GM19238 (cell line): ENCODE data around the gene WNT7B.

Experiments used
- DNase-seq: peaks from one replicate; pipeline ENCODE4 v3.0.0; 2011; ENCODE audit warnings: low spot score; ENCODE audit not compliant: insufficient read length

The WNT7B gene

DNA sequence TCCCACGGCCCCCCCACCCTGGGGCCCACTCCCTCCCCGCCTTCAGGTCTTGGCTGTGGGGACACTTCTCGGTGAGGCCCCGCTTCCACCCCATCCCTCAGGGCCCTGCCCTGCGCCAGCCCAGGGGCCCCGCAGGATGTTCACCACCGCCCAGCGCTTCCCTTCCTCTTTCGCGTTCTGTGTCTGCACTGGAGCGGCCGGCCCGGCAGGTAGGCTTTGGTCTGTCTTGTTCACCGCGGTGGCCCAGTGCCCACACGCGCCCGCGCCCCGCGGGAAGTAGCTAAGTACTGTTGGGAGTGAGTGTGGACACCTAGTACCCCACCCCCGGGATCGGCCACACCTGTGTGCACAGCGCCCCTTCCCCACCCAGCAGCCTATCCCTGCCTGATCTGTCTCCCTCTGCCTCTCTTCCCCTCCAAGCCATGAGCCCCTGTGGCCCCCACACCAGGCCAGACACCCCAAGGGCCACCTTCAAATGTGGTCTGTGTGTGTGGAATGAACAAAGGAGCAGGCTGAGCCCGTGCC is 85.4 kb downstream of the WNT7B start:
- no peak for DNase-seq

DNA sequence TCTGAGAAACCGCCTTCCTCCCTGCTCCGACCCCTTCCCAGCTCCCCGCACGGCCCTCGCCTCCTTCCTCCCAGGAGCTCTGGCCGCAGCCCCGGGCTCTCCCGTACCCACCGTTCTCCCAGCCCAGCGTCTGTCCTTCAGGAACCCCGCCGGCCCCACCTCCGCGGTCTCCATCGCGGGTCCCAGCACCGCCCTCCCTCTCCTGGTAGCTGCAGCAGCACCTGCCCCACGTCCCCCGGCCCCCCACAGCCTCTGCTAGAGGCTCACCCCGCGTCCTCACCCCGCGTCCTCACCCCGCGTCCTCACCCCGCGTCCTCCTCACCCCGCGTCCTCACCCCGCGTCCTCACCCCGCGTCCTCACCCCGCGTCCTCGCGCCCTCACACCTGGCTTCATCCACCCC is 85.9 kb downstream of the WNT7B start:
- no peak for DNase-seq

DNA sequence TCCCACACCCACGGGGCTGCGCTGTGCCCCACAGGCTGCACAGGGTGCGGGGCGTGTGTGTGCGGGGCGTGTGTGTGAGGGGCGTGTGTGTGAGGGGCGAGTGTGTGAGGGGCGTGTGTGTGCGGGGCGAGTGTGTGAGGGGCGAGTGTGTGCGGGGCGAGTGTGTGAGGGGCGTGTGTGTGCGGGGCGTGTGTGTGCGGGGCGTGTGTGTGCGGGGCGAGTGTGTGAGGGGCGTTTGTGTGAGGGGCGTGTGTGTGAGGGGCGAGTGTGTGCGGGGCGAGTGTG is 86.7 kb downstream of the WNT7B start:
- no peak for DNase-seq

DNA sequence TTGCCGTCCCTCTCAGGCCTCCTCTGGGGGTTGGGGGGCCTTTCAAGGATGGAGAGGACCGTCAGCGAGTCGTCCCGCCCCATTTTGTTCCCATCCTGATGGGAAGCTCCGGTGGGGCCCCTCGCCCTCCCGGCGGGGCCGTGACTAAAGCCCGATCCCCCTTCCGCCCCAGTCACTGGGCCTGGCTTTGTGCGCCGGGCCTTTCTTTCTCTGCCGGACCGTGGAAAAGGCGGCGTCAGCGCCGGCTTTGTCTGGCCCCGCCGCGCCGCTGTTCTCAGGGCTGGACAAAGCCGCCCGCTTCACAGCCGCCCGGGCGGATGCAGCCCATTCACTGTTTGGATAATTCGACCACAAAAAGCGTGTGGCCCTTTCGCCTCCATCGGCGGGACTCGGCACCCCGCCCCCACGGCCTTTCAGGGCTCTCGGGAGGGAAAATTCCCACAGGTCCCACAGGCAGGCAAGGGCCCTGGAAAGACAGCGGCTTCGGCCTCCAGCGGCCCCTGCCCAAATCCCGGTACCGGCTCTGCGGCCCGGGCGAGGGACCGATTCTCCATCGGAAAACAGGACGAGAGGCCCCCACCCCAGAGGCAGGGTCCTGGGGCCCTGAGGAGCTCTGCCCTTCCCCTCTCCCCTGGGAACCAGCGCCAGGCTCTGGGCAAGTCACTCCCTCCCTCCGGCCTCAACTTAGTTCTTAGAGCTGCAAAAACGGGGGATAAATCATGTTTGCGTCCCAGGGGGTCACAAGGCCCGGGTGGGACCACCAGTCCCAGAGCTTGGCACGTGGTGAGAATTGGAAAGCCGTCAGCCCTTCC is 87.2 kb downstream of the WNT7B start:
- no peak for DNase-seq

DNA sequence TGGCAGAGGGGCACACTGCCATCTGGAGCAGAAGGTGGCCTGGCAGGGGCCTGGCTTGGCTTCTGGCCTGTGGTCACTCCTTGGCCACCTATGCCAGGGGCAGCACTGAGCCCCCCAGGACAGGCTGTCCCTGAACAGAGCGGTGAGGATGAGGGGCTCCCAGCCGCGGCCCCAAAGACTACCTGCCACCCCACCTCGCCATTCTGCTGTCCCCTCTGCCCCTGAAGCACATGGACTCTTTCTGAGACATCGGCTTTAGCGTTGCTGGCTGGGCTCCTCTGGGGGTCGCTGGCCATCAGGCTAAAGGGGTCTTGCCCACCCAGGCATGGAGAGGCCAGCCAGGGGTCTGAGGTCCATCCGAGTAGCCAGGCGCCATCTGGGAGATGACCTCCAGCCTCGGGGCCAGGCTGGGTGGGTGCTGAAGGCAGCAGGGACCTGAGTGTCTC is 87.8 kb downstream of the WNT7B start:
- DNase-seq = no peak

DNA sequence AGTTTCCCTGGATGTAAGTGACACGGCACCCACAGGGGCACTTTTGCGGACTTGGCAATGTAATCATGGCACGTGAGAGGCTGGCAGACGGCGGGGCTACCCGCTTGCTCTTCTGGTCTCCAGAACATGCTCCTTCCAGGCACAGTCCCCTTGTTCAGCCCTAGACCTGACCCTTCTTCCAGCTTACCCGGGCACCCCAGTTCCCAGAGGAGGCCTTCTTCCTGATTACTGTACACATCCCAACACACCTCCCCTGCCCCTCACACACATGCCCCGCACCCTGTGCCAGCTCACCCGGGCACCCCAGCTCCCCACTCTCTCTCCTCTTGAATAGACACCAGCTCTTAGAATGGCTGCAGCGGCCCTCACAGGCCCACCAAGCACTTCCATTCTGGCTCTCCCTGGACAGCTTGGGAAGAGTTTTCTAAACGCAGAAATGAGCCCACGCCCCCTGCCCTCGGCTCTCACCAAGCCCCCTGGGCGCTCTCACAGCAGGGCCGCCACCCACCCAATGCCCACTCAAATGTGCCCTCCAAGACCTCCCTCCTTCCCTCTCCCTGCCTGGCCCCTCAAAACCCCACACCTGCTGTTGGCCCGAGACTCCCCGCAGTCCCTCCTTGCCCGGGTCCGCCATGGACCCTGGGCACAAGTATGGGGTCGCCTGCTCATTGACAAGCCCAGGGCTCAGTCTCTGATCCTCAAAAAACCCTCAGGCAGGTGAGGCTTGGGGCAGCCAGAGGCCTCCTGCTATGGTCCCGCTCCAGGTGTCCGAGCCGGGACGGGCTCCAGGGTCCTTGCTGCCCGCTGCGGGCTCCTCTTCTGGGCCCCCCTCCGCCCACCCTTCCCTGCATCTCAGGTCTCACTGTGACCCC is 88.5 kb downstream of the WNT7B start:
- no peak for DNase-seq

DNA sequence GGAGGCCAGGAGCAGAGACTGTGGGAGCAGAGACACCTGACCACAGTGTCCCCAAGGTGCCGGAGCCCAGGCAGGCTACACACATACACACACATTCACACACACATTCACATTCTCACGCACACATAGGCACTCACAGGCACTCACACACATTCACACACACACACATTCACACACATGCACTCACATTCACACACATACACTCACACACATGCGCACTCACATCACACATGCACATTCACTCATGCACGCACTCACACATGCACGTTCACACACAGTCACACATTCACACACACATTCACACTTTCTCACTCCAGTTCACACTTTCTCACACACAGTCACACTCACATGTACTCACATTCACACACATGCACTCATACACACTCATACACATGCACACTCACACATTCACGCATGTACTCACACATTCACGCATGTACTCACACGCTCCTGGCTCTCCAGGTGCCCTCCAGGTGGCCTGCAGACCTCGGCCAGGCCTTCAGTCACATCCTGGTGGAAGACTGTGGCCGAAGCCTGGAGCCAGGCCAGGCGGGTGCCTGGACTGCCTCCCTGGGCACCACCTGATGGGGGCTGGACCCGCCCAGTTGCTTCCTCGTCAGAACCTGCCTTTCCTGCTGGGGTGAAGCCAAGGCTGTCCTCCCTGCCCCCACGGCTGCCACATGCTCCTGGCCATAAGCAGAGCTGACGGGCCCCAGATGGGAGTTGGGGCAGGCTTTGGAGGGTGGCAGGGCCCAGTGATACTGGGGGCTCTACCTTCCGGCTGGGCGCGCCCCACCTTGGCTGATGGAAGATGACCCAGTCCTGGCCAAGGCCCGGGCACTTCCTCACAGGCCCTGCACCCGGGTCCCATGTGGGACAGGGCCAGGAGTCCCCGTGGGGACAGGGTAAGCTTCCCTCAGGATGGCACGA is 89.5 kb downstream of the WNT7B start:
- no peak for DNase-seq

DNA sequence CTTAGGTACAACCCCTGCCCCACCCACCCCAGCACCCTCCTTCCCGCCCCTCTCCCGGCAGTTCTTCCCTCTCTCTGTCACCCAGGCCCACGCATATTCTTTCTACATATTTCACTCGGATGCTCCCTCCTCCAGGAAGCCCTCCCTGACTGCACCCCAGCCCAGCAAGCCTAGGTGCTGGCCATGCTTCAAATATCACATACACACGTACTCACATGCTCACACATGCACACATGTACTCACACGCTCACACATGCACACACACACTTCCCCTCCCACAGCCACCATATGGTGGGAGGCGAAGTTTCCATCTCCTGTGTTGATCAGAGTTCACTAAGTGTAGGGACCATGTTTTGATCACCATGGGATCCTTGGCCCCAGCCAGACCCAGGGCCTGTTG is 90.4 kb downstream of the WNT7B start:
- DNase-seq = no peak

DNA sequence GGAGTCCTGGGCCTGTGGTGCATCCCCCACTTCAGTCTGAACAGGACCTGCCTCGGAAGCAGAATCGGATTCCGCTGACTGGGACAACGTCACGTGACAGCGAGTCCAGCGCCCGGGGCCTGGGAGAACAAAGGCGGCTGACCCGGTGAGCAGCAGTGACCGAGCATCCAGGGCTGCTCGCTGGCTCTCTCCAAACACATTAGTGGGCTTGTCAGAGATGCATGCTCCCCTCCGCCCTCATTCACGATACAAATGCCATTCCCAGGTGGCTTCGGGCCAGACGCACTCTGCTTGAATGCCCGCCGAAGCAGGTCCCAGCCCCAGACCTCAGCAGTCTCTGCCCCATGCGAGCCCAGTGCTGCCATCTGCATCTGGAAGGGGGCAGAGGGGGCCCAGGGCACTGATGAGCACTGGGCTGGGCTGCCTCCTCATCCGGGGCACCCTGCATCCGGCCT is 91.0 kb downstream of the WNT7B start:
- no peak for DNase-seq

DNA sequence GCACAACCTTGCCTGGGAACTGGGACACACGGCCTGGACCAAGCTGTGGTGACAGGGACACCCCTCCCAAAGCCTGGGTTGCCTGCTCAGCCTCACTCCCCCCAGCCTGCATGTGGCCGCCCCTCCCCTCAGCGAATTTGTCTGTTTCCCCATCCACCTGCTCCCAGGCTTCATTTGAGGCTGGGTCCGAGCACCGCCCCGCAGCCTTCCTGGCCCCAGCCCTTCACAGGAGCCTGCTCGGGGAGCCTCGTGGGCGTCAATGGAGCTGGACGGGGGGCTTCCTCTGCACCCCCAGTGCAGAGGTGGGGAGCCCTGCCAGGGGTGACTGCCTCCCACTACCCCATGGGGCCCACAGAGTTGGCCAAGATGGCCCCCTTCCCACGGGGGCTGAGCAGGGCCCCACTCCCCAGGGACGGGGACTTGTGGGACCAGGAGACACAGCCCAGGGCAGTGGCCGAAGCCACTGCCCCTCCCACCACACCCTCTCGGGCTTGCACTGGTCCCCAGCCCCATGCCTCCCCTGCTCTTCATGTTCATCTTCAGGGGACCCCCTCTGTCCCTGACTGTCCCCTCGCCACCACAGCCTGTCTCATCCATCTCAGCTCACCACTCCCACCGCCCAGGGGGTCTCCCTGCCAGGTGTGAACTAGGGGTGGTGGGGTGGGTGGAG is 91.7 kb downstream of the WNT7B start:
- DNase-seq = no peak

DNA sequence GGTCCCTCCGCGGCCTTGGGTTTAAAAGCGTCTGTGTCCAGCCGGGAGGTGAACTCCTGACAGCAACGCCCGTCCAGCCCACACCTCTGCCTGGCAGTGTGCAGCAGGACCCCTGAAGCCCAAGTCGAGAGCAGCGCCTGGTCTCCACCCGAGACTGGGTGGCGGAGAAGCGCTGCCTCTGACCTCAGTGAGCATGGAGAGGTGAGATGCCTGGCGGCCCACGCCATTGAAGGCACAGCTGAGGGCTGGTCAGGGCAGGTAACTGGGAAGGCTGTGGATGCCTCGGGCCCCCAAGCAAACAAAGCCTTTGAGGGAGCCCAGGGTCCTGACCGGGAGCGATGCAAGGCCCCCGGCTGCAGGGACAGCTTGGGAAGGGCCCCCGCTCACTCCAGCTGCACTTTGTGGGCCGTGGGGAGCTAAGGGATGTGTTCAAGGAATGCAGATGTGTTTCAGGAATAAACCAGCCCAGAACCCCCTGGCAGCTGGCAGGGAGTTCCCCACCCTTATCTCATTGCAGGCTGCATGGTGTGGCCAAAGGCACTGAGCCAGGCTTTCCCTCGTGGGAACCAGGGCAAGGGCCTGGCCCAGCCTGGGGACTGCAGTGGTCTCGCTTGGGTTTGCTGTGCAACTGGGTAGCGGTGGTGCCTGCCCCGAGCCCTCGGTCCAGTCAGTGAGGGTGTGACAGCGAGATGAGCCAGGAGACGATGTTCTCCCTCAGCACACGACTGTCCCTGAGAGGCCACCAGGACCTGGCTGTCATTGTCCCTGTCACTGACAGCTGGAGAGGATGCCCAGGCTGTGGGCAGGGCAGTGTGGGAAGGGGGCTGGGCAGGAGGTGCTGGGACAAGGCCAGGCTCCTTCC is 92.5 kb downstream of the WNT7B start:
- no peak for DNase-seq

DNA sequence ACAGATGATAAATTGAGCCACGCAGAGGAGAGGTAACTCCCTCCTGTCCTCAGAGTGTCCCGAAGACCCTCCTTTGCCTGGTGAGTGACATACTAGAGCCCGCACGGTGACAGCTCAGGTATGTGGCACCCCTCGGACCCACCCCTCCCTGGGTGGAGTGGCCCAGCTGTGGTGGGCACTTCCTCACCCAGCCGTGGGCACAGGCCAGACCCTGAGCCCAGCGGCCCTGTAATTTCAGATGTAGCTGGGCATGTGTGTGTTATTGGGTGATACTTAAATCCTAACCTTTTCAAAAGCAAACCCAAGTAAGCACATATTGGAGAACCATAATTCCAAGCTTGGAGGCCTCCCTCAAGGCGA is 93.2 kb downstream of the WNT7B start:
- no peak for DNase-seq

DNA sequence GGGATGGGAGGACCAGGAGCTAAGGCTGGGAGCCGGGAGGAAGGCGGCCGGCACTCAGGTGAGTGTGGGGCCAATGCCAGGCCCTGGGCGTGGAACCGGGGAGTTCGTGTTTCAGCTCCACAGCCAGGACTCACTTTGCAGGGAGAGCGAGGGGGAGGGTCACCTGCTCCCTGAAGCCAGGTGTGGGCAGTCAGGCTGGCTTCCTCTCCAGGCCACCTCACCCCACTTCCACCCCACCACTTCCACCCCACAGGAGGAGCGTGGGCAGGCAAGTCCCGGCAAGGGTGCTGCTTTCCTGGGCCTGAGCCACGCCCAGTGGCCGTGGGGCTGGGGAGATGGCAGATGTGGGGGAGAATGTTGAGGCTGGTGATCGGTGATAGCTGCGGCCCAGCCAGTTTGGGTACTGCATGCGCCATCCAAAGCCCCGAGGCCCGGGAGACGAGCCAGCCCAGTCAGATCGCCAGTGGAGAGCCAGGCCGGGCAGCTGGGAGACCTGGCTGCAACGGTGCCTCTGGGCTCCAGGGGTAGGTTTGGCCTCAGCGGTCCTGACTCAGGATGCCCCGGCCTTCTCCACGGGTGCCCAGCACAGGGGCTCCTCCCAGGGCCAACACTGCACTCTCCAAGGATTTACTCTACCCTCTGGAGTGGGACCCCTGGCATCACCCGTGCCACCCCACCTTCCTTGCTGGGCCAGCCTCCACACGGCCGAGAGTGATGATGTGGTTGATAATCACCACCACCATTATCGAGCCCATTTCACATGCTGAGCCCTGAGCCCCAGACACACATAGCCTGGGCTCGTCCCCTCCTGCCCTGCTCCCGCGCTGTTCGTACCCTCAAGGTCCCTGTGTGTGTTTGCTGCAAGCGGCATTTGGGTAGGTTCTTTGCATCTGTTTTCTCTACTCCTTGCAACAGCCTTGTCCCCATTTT is 93.8 kb downstream of the WNT7B start:
- DNase-seq = no peak

DNA sequence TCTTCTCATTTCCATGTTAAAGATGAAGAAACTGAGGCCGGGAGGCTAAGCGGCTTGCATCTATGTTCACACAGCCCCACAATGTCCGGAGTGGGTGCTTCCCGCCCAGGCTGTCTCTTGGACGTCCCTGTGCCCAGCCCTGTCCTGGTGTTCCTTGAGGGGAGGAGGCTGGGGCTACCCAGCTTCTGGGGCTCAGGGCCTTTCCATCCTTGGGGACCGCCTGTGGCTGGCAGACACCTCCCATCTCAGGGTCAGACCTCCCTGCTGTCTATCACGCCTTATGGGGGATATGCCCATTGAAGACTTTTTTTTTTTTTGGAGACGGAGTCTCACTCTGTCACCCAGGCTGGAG is 95.5 kb downstream of the WNT7B start:
- no peak for DNase-seq

DNA sequence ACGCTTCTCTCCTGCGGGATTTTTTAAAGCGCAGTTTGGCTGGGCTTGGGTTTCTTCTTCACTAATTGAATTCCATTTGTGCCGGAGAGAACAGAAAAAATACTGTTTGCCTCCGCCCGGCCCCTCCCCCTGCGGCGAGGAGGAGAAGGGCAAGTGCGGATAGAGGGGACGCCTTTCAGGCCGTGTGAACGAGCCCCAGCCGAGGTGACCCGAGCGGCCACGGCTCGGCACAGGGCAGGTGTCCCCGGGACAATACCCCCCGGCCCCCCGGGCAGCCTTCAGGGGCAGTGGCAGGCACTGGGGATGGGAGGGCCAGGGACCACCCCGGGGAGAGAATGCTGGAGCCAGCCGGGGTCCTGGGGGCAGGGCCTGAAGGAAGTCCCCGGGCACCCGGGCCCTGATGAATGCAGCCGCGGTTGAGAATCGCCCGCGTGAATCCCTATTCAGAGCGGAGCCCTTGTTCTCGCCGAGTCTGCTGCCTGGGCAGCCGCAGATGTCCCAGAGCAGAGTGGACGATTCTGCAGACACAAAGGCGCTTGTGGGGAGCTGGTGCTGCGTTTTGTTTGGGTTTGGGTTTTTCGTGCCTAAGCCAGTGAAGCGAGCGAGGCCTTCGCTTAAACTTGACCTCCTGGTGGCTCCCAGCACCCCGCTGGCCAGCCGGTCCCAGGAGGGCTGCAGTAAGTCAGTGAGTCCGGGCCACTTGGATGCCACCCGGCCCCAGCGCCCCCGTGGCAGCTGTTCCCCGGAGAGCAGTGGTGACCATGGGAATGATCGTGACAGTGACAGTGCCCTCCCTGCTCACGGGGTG is 96.0 kb downstream of the WNT7B start:
- DNase-seq = no peak

DNA sequence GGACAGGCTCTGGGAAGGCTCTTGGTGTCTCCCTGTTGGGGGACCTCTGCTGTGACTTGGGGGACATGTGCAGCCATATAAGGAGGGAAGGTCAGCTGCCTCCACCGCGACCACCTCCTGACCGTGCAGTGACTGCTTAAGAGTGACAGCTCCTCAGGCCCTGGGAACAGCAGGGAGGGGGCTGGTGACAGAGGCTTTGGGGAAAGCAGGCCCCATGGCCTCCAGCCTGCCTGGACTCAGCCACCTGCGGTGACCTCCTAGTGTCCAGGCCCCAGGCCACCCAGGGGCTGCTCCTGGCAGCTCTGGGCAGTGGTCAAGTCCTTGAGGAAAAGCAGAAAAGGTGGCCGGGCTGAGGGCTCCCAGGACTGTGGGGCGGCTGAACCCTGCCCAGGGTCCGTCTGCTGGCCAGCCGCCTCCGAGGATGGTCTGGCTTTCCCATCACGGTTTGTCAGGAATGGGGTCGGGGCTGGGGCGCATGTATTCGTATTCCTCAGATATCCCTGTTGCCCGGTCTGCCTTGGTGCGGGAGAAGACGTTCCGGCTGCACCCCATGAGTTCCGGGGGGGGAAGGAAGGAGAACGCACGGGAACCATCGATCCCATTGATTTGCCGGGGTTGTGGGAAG is 96.8 kb downstream of the WNT7B start:
- DNase-seq = no peak

DNA sequence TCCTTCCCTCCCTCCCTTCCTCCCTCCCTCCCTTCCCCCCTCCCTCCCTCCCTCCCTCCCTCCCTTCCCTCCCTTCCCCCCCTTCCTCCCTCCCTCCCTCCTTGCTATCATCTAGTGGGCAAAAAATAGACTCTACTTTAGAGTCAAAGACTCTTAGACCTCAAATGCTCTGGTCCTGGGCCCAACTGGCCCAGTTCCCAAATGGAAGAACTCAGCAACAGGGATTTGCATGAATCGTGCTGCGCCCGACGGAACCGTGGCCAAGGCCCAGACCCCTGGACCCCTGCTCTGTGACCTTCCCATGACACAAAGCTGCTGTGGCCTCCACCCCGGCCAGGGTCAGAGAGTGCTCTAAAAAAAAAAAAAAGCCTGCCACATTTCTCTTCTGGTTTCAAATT is 97.4 kb downstream of the WNT7B start:
- no peak for DNase-seq
